ENCODE measurements around the gene PPM1H. TPM values are rescaled to one million over a fixed set of nuclear protein-coding genes. Genes with fewer than 3 reads are reported as not detected.

PPM1H gene
- total RNA-seq, 1 experiment from 2014 or later = 0.04 TPM

DNA sequence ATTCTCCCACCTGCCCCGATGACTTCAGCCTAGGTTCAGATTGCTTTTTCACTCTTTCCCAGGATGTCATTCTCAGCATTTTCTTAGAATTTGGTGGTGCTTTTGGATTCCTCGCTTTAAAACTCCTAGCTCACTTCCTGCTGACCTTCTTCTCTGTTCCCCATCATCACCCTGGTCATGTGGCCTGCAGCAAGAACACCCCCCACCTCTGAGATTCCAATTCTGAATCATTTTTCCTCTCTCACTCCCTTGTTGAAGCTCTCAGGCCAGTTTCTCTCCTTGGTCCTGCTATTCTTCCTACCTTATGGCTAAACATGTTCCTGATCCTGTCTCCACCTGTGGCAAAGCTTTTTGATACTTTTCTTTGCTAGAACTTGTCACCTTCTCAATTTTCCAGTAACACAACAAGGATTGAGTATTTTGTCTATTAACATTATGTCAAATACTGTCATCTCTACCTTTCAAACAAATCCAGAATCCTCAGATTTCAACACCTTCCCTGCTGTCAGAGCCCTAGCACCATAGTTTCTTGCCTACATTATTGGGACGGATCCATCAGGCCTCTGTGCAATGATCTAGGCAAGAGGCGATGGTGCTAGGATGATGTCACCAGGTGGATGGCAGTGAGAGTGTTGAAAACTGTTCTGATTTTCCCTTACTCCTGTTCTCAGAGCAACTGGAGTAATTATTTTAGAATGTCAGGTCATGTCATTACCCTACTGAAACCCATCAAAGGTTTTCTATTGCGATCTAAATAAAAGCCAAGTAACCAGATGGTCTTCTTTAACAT is 234.7 kb downstream of the PPM1H start:
- POLR2A ChIA-PET (ENCODE audit: low non-redundant PET) = no interaction called here
- H3K36me3 ChIP-seq (ENCODE audit: insufficient read depth, low read length, poor library complexity, severe bottlenecking) = no peaks in the 10 kb centered on the region
- H3K4me1 ChIP-seq (ENCODE audit: insufficient read depth, low read length, poor library complexity, severe bottlenecking) = peaks cover 23% of the 10 kb centered on the region
- BruUV-seq (replicated peaks) = no TSS peak
- no peaks in the 10 kb centered on the region for H3K27me3 ChIP-seq (replicated peaks; ENCODE audit: insufficient read depth, low read depth, low read length, poor library complexity)
- no peak overlapping the region for H3K27ac ChIP-seq (ENCODE audit: low read depth, low read length, poor library complexity, severe bottlenecking)
- intact Hi-C loops (cut with micrococcal nuclease; ENCODE audit: unreplicated experiment) = no loop called here
- CTCF ChIA-PET = no interaction called here
- TF ChIP-seq, protein P1, sequence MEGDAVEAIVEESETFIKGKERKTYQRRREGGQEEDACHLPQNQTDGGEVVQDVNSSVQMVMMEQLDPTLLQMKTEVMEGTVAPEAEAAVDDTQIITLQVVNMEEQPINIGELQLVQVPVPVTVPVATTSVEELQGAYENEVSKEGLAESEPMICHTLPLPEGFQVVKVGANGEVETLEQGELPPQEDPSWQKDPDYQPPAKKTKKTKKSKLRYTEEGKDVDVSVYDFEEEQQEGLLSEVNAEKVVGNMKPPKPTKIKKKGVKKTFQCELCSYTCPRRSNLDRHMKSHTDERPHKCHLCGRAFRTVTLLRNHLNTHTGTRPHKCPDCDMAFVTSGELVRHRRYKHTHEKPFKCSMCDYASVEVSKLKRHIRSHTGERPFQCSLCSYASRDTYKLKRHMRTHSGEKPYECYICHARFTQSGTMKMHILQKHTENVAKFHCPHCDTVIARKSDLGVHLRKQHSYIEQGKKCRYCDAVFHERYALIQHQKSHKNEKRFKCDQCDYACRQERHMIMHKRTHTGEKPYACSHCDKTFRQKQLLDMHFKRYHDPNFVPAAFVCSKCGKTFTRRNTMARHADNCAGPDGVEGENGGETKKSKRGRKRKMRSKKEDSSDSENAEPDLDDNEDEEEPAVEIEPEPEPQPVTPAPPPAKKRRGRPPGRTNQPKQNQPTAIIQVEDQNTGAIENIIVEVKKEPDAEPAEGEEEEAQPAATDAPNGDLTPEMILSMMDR (conservative IDR thresholded peaks at IDR 0.05; ENCODE audit: low read depth, low read length) = no peak
- no peak for TF ChIP-seq EZH2 (IDR thresholded peaks at IDR 0.05; ENCODE audit: borderline replicate concordance, low read depth, low read length, poor library complexity, severe bottlenecking)
- no peak for DNase-seq (ENCODE audit: low spot score)
- no peaks in the 10 kb centered on the region for H3K9me3 ChIP-seq (ENCODE audit: low read depth, low read length, poor library complexity, severe bottlenecking)
- H3K4me3 ChIP-seq (ENCODE audit: low read depth, low read length, poor library complexity, severe bottlenecking) = no peak overlapping the region

DNA sequence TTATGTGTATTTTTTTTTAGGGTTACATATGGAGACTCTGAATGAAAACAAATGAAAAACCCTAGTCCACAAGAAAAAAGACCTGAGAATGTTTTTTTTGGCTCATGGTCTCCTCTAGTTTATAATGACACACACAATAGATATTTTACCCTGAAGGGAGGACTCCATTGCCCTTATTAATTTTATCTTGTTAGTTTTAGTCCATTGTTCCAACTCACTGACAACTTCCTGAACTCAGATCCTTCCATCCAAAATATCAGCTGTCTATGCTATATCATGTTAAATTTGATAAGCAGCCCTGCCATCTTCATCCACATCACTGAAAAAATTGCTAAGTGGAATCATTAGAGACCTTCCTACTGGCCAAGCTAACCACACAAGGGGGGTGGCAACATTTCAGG is 236.2 kb downstream of the PPM1H start:
- no peak for DNase-seq (ENCODE audit: low spot score)
- no peak overlapping the region for H3K27ac ChIP-seq (ENCODE audit: low read depth, low read length, poor library complexity, severe bottlenecking)
- TF ChIP-seq, protein P1 (conservative IDR thresholded peaks at IDR 0.05; ENCODE audit: low read depth, low read length) = no peak
- no peak for TF ChIP-seq EZH2 (IDR thresholded peaks at IDR 0.05; ENCODE audit: borderline replicate concordance, low read depth, low read length, poor library complexity, severe bottlenecking)
- ChIA-PET POLR2A (ENCODE audit: low non-redundant PET) (no interaction called here), CTCF (no interaction called here)
- peaks cover 20% of the 10 kb centered on the region for H3K4me1 ChIP-seq (ENCODE audit: insufficient read depth, low read length, poor library complexity, severe bottlenecking)
- BruUV-seq (replicated peaks) = no TSS peak
- H3K27me3 ChIP-seq (replicated peaks; ENCODE audit: insufficient read depth, low read depth, low read length, poor library complexity) = no peaks in the 10 kb centered on the region
- intact Hi-C loops (cut with micrococcal nuclease; ENCODE audit: unreplicated experiment) = no loop called here
- H3K9me3 ChIP-seq (ENCODE audit: low read depth, low read length, poor library complexity, severe bottlenecking) = no peaks in the 10 kb centered on the region
- H3K4me3 ChIP-seq (ENCODE audit: low read depth, low read length, poor library complexity, severe bottlenecking) = no peak overlapping the region
- H3K36me3 ChIP-seq (ENCODE audit: insufficient read depth, low read length, poor library complexity, severe bottlenecking) = no peaks in the 10 kb centered on the region

DNA sequence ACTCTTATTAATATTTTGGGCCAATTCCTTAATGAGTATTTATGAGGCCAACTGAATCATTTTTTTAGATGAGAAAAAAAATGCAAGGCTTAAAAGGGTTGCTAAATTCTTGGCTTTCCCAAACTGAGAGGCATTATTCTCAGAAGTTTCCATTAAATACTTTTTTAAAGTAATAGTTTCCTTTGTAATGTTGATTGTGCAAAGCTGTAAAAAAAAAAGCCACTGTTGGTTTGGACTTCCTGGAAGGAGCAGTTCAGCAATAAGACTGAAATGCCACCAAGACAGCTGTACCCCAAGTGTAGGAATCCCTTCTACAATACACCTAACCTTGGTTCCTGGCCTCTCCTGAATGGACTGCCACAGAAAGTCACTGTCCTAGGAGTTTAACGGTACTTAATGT is 237.1 kb downstream of the PPM1H start:
- Histone ChIP-seq H3K9me3 (ENCODE audit: low read depth, low read length, poor library complexity, severe bottlenecking) (no peaks in the 10 kb centered on the region), H3K4me1 (ENCODE audit: insufficient read depth, low read length, poor library complexity, severe bottlenecking) (peaks cover 12% of the 10 kb centered on the region), H3K27ac (ENCODE audit: low read depth, low read length, poor library complexity, severe bottlenecking) (no peak overlapping the region), H3K27me3 (replicated peaks; ENCODE audit: insufficient read depth, low read depth, low read length, poor library complexity) (no peaks in the 10 kb centered on the region), H3K36me3 (ENCODE audit: insufficient read depth, low read length, poor library complexity, severe bottlenecking) (no peaks in the 10 kb centered on the region), H3K4me3 (ENCODE audit: low read depth, low read length, poor library complexity, severe bottlenecking) (no peak overlapping the region)
- intact Hi-C loops (cut with micrococcal nuclease; ENCODE audit: unreplicated experiment) = no loop called here
- ChIA-PET POLR2A (ENCODE audit: low non-redundant PET) (interaction anchor here (0.6 kb wide), 1 partner anchor 79 kb away, joined by 3 read pairs; no protein-coding TSS in a partner anchor), CTCF (no interaction called here)
- BruUV-seq (replicated peaks) = no TSS peak
- TF ChIP-seq EZH2 (IDR thresholded peaks at IDR 0.05; ENCODE audit: borderline replicate concordance, low read depth, low read length, poor library complexity, severe bottlenecking) = no peak
- TF ChIP-seq, protein P1 (conservative IDR thresholded peaks at IDR 0.05; ENCODE audit: low read depth, low read length) = no peak
- DNase-seq (ENCODE audit: low spot score) = no peak

All from A673 (cell line).